Adrenal gland (tissue), 5 donors: ENCODE data around the gene COL19A1.

ENCODE experiments used
- CTCF ChIP-seq, 6 experiments: fragments of 450-650 bp in 4 of 6; fragments of 200-600 bp in 2 of 6; sonication (generic) in 1 of 6; IDR thresholded peaks; 1 replicate in 5 of 6; 2 replicates in 1 of 6; pipeline versions ENCODE4 v1.5.1 to v1.8.0; 2016 to 2021; ENCODE audit warnings: antibody characterized with exemption in 6 of 6, mild to moderate bottlenecking in 2 of 6, moderate library complexity in 1 of 6
- POLR2A ChIP-seq, 2 donors: fragments of 450-650 bp; IDR thresholded peaks; one replicate each; pipeline ENCODE4 v1.6.1; 2017; ENCODE audit warnings: antibody characterized with exemption in 2 of 2, mild to moderate bottlenecking in 2 of 2, moderate library complexity in 1 of 2
- donor health status: DM: no; HTN: no; CAD: no.

- TF ChIP-seq CTCF (IDR thresholded peaks at IDR 0.05) = no peak
- TF ChIP-seq POLR2A (IDR thresholded peaks at IDR 0.05) = no peak
These were observed 52.6 kb downstream of the COL19A1 start for GRCh38 chr6:69918813-69919475.
